GM19438 (cell line): Measurements from ENCODE around the gene GIMAP1.
A peak's percentile ranks its signal among the peaks of the same experiment; 100 is the strongest.
"Not testable (repeated sequence)": the region's sequence is repeated elsewhere in the genome, so short reads cannot be mapped to it uniquely, and the experiment has no call there.

Source experiments
- ATAC-seq: cut with Tn5 transposase; IDR thresholded peaks from one replicate; pipeline ENCODE4 v1.9.1; 2021; ENCODE audit warnings: low read depth; ENCODE audit not compliant: unreplicated experiment

Gene GIMAP1

GRCh38 chr7:150716368-150716767, at the start of gene GIMAP1:
GIMAP1 (plus strand) TSS chr7:150716613; CDS start chr7:150719048, 2,435 bp downstream.
- peak; percentile 75 for ATAC-seq

- peak; percentile 91 for ATAC-seq
Observed at GRCh38 chr7:150668472-150668911, 47.9 kb upstream of the GIMAP1 start.

GRCh38 chr7:150668977-150669376, 47.4 kb upstream of the GIMAP1 start:
- no peak for ATAC-seq

- not testable (repeated sequence) for ATAC-seq
Observed at GRCh38 chr7:150671798-150672585, 44.4 kb upstream of the GIMAP1 start.

GRCh38 chr7:150675714-150676113, 40.7 kb upstream of the GIMAP1 start:
- no peak for ATAC-seq

GRCh38 chr7:150676276-150676675, 40.1 kb upstream of the GIMAP1 start:
- ATAC-seq, result not testable (repeated sequence)

GRCh38 chr7:150676854-150677253, 39.6 kb upstream of the GIMAP1 start:
- not testable (repeated sequence) for ATAC-seq

GRCh38 chr7:150678601-150679000, 37.8 kb upstream of the GIMAP1 start:
- not testable (repeated sequence) for ATAC-seq

GRCh38 chr7:150680364-150680763, 36.0 kb upstream of the GIMAP1 start:
- ATAC-seq, result not testable (repeated sequence)

- peak; percentile 96 for ATAC-seq
Observed at GRCh38 chr7:150685219-150686029, 31.0 kb upstream of the GIMAP1 start, which contains the start of gene GIMAP2. GIMAP2 (plus strand) TSS chr7:150685706; CDS start chr7:150687060, 1,354 bp downstream.

GRCh38 chr7:150686030-150686631, 30.3 kb upstream of the GIMAP1 start:
- ATAC-seq, result peak; percentile 13

GRCh38 chr7:150688630-150689029, 27.8 kb upstream of the GIMAP1 start:
- ATAC-seq, result no peak

GRCh38 chr7:150695654-150696053, 20.8 kb upstream of the GIMAP1 start:
- ATAC-seq, result no peak

GRCh38 chr7:150703209-150703608, 13.2 kb upstream of the GIMAP1 start:
- ATAC-seq, result no peak

GRCh38 chr7:150715293-150715692, 1.1 kb upstream of the GIMAP1 start:
- ATAC-seq, result no peak

GRCh38 chr7:150715738-150716137, 675 bp upstream of the GIMAP1 start:
- no peak for ATAC-seq

GRCh38 chr7:150716939-150717338, 526 bp downstream of the GIMAP1 start:
- ATAC-seq, result no peak

- no peak for ATAC-seq
Observed at GRCh38 chr7:150717814-150718420, 1.5 kb downstream of the GIMAP1 start.

GRCh38 chr7:150719436-150719835, 3.0 kb downstream of the GIMAP1 start:
- ATAC-seq, result no peak
